Transverse colon (tissue), 4 donors: ENCODE data around the gene DNLZ. TPM values are rescaled to one million over a fixed set of nuclear protein-coding genes. Genes with fewer than 3 reads are reported as not detected.
"Not testable (repeated sequence)": the region's sequence is repeated elsewhere in the genome, so short reads cannot be mapped to it uniquely, and the experiment has no call there.

ENCODE experiments used
- DNase-seq: peaks from one replicate; pipeline ENCODE4 v3.0.0-alpha.2; 2019
- H3K27ac ChIP-seq, 4 donors: fragments of 200-600 bp; sonication (generic); 2 replicates each; pipeline ENCODE4 v1.5.1; 2016 to 2018; ENCODE audit warnings: inconsistent platforms in 4 of 4
- H3K27me3 ChIP-seq: fragments of 200-600 bp; sonication (generic); 2 replicates; pipeline ENCODE4 v1.5.1; 2017; ENCODE audit warnings: inconsistent platforms
- H3K36me3 ChIP-seq, 4 donors: fragments of 200-600 bp; sonication (generic); 2 replicates each; pipeline ENCODE4 v1.5.1; 2017 to 2019; ENCODE audit warnings: inconsistent platforms in 4 of 4
- H3K4me1 ChIP-seq, 4 donors: fragments of 200-600 bp; sonication (generic); 2 replicates each; pipeline ENCODE4 v1.5.1; 2017 to 2020; ENCODE audit warnings: inconsistent platforms in 4 of 4
- H3K4me3 ChIP-seq, 4 donors: fragments of 200-600 bp; sonication (generic); 1 replicate in 1 of 4; 2 replicates in 3 of 4; pipeline versions ENCODE4 v1.5.1 to v1.6.1; 2017 to 2019; ENCODE audit warnings: inconsistent platforms in 4 of 4
- H3K9me3 ChIP-seq, 2 donors: fragments of 200-600 bp; sonication (generic); 2 replicates each; pipeline ENCODE4 v1.5.1; 2017 to 2019; ENCODE audit warnings: inconsistent platforms in 2 of 2
- EP300 ChIP-seq: sonication (generic); formaldehyde crosslinking; IDR thresholded peaks from one replicate; pipeline ENCODE4 v1.6.1; 2017; ENCODE audit warnings: antibody characterized with exemption, low read depth
- POLR2A ChIP-seq: fragments of 450-650 bp; IDR thresholded peaks from one replicate; pipeline ENCODE4 v1.6.1; 2016; ENCODE audit warnings: antibody characterized with exemption, mild to moderate bottlenecking, moderate library complexity
- POLR2AphosphoS5 ChIP-seq, 3 donors: sonication (generic); formaldehyde crosslinking; IDR thresholded peaks; one replicate each; pipeline ENCODE4 v1.6.1; 2016; ENCODE audit warnings: antibody characterized with exemption in 3 of 3
- WGBS, 2 donors: methylation state at CpG; one replicate each; pipeline ENCODE4 v1.1.5; 2018; ENCODE audit warnings: low coverage in 1 of 2; 5-methylcytosine and 5-hydroxymethylcytosine counted together
- in situ Hi-C, 4 donors: fragments of 200-750 bp; cut with MboI; loops; one replicate each; pipeline versions ENCODE4 v1.15.0 to v1.15.1; 2017; ENCODE audit warnings: low sequenced_read_pairs in 3 of 4, low pct_ligation_motif_present in 1 of 4, low pct_unique_long_range_greater_than_20kb in 1 of 4
- intact Hi-C: fragments of 100-400 bp; cut with DNase I; formaldehyde crosslinking; loops from one replicate; pipeline ENCODE4 v1.15.1; 2023; ENCODE audit warnings: low total_unique reads
- total RNA-seq, 4 donors: library from RNA; depleted of rRNA; stranded (reverse); fragments of >200 nt; gene quantifications; one replicate each; pipeline ENCODE4 v1.1.0, GENCODE V29; 2016
- TF ChIP-seq, protein P1 (sequence below), 5 experiments: fragments of 200-600 bp in 3 of 5; fragments of 450-650 bp in 2 of 5; sonication (generic) in 3 of 5; IDR thresholded peaks; 1 replicate in 2 of 5; 2 replicates in 3 of 5; pipeline ENCODE4 v1.5.1; 2016 to 2017; ENCODE audit warnings: antibody characterized with exemption in 5 of 5, inconsistent platforms in 3 of 5, mild to moderate bottlenecking in 2 of 5, moderate library complexity in 1 of 5

The DNLZ gene
- total RNA-seq, 4 donors from 2014 or later, result 6.7 to 17.3 (median 10.4) TPM

DNA sequence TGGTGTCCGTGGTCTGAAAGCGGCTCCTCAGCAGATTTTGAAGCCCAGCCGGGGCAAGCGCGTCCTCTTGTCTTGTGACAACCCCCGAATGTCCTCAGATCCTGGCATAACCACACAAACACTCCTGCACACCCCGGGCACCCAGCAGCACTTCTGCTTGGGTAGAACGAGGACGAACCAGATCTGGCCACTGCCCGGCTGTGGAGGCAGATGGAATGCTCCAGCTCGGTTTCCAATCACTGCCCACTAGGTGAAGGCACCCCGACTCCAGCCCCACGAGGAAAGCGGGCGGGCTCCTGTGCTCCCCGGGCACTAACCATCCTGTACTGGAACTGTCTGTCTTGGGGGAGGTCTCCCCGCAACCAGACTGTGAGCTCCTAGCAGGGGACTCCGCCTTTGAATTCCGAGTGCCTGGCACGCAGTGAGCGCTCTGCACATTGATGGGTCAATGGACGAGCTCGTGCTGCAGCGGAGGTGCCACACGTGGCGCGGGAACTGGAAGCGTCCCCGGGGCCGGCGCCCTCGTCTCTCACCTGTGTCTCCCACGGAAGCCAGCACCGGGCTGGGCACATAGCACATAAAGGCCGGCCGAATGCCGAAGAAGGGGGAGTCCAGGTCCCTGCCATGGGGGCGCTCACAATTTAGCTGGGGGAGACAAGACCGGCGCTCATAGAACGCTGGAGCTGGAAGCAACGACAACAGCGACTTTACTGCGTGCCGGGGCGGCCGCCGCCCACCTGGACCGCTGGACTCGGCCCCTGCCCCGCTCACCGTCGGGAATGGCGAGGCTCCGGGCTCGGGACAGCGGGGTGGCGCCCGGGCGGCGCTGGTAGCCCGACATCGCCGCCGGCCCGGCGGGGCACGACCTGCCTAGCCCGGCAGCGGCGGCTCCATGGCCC is 46.3 kb upstream of the DNLZ start:
- intact Hi-C loops (loop anchor here (10.0 kb wide), 1 partner anchor 75 kb away; no protein-coding TSS in a partner anchor), in situ Hi-C loops (no loop called here)
- H3K4me1 ChIP-seq, result peaks cover 20 to 26% (median 21%) of the 10 kb centered on the region in 4 donors
- no peaks in the 10 kb centered on the region for H3K9me3 ChIP-seq
- TF ChIP-seq EP300 (no peak), POLR2AphosphoS5 (IDR thresholded peaks at IDR 0.05) (peak in 1 of 3 donors; percentile 36), POLR2A (peak; percentile 31)
- H3K36me3 ChIP-seq, result peaks cover 0 to 44% (median 11%) of the 10 kb centered on the region in 4 donors
- no peaks in the 10 kb centered on the region for H3K27me3 ChIP-seq
- H3K4me3 ChIP-seq, result peak overlapping the region; percentile 84 to 98 (median 96)
- DNase-seq, result peak; percentile 45
- 17 to 78% methylated on average over 4 to 37 of the region's 71 CpGs for WGBS, 2 donors
- H3K27ac ChIP-seq, result peak overlapping the region; percentile 84 to 91 (median 90)

DNA sequence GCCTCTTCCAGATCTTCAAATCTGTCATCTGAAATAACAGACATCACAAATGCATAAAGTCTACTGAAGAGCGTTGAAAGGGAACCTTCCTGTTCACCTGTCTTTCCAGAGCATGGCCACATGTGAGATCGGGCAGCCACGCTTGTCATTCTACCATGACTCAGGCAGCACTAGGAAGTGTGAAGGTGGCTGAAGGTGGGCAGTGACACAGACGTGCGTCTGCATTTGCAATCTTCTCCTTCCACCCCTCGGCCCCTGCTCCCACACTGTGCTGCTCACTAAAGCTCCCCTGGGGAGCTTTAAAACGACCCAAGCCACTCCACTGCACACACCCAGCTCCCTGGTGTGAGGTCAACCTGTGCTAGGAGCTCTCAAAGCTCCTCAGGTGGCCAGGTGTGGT is 44.4 kb upstream of the DNLZ start:
- TF ChIP-seq, protein P1, sequence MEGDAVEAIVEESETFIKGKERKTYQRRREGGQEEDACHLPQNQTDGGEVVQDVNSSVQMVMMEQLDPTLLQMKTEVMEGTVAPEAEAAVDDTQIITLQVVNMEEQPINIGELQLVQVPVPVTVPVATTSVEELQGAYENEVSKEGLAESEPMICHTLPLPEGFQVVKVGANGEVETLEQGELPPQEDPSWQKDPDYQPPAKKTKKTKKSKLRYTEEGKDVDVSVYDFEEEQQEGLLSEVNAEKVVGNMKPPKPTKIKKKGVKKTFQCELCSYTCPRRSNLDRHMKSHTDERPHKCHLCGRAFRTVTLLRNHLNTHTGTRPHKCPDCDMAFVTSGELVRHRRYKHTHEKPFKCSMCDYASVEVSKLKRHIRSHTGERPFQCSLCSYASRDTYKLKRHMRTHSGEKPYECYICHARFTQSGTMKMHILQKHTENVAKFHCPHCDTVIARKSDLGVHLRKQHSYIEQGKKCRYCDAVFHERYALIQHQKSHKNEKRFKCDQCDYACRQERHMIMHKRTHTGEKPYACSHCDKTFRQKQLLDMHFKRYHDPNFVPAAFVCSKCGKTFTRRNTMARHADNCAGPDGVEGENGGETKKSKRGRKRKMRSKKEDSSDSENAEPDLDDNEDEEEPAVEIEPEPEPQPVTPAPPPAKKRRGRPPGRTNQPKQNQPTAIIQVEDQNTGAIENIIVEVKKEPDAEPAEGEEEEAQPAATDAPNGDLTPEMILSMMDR (IDR thresholded peaks at IDR 0.05), result no peak
- TF ChIP-seq POLR2AphosphoS5 (IDR thresholded peaks at IDR 0.05), result no peak
- TF ChIP-seq EP300, result no peak
- no peak for TF ChIP-seq POLR2A
- H3K27me3 ChIP-seq, result no peaks in the 10 kb centered on the region
- WGBS, 2 donors, result 80 to 85% methylated on average over 1 to 7 of the region's 7 CpGs
- intact Hi-C loops, result loop anchor here (10.0 kb wide), 1 partner anchor 73 kb away; no protein-coding TSS in a partner anchor
- H3K4me1 ChIP-seq, result peaks cover 20 to 26% (median 21%) of the 10 kb centered on the region in 4 donors
- H3K36me3 ChIP-seq, result peaks cover 0 to 34% (median 6%) of the 10 kb centered on the region in 4 donors
- H3K27ac ChIP-seq, result no peak overlapping the region
- in situ Hi-C loops, result no loop called here
- no peaks in the 10 kb centered on the region for H3K9me3 ChIP-seq
- H3K4me3 ChIP-seq, result no peak overlapping the region
- no peak for DNase-seq

DNA sequence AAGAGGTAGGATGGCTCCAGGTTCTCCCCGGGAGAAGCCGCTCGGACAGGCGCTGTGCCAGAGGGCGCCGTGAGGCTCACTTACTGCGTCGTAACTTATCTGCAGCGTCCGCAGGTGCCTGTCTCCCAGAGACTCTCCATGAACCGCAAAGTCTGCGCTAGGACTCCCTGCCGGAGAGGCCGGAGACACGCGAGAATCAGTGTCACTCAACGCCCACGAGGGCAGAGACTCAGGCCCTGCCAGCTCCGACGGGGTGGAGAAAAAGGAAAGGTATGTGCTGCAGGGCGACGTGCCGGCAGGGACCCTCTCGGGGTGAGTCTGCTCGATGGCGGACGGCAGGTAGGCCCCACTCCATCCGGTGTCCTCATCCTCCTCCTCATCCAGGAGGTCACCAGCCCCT is 43.5 kb upstream of the DNLZ start:
- DNase-seq, result not testable (repeated sequence)
- intact Hi-C loops, result loop anchor here (10.0 kb wide), 1 partner anchor 72 kb away; no protein-coding TSS in a partner anchor
- peaks cover 0 to 30% (median 6%) of the 10 kb centered on the region in 4 donors for H3K36me3 ChIP-seq

DNA sequence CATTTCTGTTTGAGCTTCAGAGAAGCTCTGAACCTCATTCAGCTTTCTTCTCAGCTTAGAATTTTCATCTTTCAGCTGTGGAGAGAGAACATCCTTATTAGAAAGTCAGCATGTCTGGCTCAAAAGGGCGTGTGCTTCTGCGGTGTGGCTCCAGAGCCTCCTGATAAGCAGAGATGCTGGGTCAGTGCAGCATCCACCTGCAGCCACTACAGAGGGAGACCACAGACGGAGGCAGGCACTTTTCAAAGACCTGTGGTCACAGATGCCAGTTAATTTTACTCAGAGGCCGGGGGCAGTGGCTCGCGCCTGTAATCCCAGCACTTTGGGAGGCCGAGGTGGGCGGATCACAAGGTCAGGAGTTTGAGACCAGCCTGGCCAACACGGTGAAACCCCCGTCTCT is 42.4 kb upstream of the DNLZ start:
- DNase-seq, H3K27ac ChIP-seq, in situ Hi-C loops, H3K9me3 ChIP-seq, H3K27me3 ChIP-seq, H3K4me3 ChIP-seq: not testable (repeated sequence)
- intact Hi-C loops, result loop anchor here (10.0 kb wide), 1 partner anchor 71 kb away; no protein-coding TSS in a partner anchor
- WGBS, 2 donors, result 92% methylated on average over 10 of the region's 10 CpGs; no CpG with 5 or more reads in 1 of the 2 donors
- Histone ChIP-seq H3K4me1 (peaks cover 10 to 15% (median 12%) of the 10 kb centered on the region in 4 donors), H3K36me3 (peaks cover 0 to 30% (median 6%) of the 10 kb centered on the region in 4 donors)

More for the DNA sequence above, 43.5 kb upstream of the DNLZ start:
- H3K4me3 ChIP-seq, H3K27me3 ChIP-seq, in situ Hi-C loops, H3K27ac ChIP-seq, H3K9me3 ChIP-seq: not testable (repeated sequence)
- WGBS, 2 donors, result 91% methylated on average over 28 of the region's 28 CpGs; no CpG with 5 or more reads in 1 of the 2 donors
- peaks cover 20 to 26% (median 21%) of the 10 kb centered on the region in 4 donors for H3K4me1 ChIP-seq

DNA sequence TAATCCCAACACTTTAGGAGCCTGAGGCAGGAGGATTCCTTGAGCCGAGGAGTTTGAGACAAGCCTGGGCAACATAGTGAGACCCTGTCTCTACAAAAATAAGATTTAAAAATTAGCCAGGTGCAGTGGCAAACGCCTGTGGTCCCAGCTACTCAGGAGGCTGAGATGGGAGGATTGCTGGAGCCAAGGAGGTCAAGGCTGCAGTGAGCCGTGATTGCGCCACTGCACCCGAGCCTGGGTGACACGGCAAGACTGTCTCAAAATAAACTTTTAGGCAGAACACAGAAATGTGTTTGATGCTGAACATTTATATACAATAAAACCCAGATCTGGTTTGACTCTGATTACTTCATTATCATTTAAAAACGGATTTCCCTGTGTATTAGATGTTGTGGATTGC is 41.9 kb upstream of the DNLZ start:
- in situ Hi-C loops (no loop called here), intact Hi-C loops (loop anchor here (10.0 kb wide), 1 partner anchor 71 kb away; no protein-coding TSS in a partner anchor)
- Histone ChIP-seq H3K9me3 (no peaks in the 10 kb centered on the region), H3K36me3 (peaks cover 0 to 30% (median 6%) of the 10 kb centered on the region in 4 donors), H3K4me1 (peaks cover 13 to 18% (median 14%) of the 10 kb centered on the region in 4 donors), H3K27ac (no peak overlapping the region), H3K27me3 (no peaks in the 10 kb centered on the region), H3K4me3 (no peak overlapping the region)
- DNase-seq, result no peak
- 87 to 94% methylated on average over 5 to 7 of the region's 7 CpGs for WGBS, 2 donors
- TF ChIP-seq, protein P1 (IDR thresholded peaks at IDR 0.05), result no peak
- TF ChIP-seq EP300 (no peak), POLR2A (no peak), POLR2AphosphoS5 (IDR thresholded peaks at IDR 0.05) (no peak)
